ENCODE data around the gene LSMEM2. TPM values are rescaled to one million over a fixed set of nuclear protein-coding genes. Genes with fewer than 3 reads are reported as not detected.

Gene LSMEM2
- total RNA-seq, 1 donor from 2014 or later: 0.18 TPM

GRCh38 chr3:50322115-50322385 lies 43.2 kb downstream of the LSMEM2 start:
- peak overlapping the region; percentile 97 for H3K27ac Mint-ChIP-seq (ENCODE audit: unreplicated experiment)
- peaks cover 53% of the 10 kb centered on the region for H3K4me1 Mint-ChIP-seq (ENCODE audit: unreplicated experiment)

GRCh38 chr3:50322386-50323091 lies 43.7 kb downstream of the LSMEM2 start, which contains the start of gene HYAL2:
Gene HYAL2, minus strand, starts transcription at chr3:50322745. Its CDS starts 2,256 bp downstream, at chr3:50320489.
- peak within 1 kb of the TSS; percentile 97 for H3K27ac Mint-ChIP-seq (ENCODE audit: unreplicated experiment)

More at GRCh38 chr3:50322115-50322385, 43.2 kb downstream of the LSMEM2 start:
- Mint-ChIP-seq H3K36me3 (ENCODE audit: low read depth, unreplicated experiment) (peaks cover 30% of the 10 kb centered on the region), H3K27me3 (ENCODE audit: unreplicated experiment) (peaks cover 25% of the 10 kb centered on the region), H3K9me3 (ENCODE audit: unreplicated experiment) (no peaks in the 10 kb centered on the region), H3K4me3 (ENCODE audit: unreplicated experiment) (peak overlapping the region; percentile 92)
- peak; percentile 13 for TF ChIP-seq CTCF (IDR thresholded peaks at IDR 0.05; ENCODE audit: unreplicated experiment)
- DNase-seq (ENCODE audit: low spot score): no peak

GRCh38 chr3:50323092-50323600 lies 44.3 kb downstream of the LSMEM2 start:
- Mint-ChIP-seq H3K4me1 (ENCODE audit: unreplicated experiment) (peaks cover 53% of the 10 kb centered on the region), H3K27me3 (ENCODE audit: unreplicated experiment) (peaks cover 25% of the 10 kb centered on the region), H3K9me3 (ENCODE audit: unreplicated experiment) (no peaks in the 10 kb centered on the region), H3K36me3 (ENCODE audit: low read depth, unreplicated experiment) (peaks cover 29% of the 10 kb centered on the region), H3K27ac (ENCODE audit: unreplicated experiment) (peak overlapping the region; percentile 97), H3K4me3 (ENCODE audit: unreplicated experiment) (peak overlapping the region; percentile 92)
- DNase-seq (ENCODE audit: low spot score): peak; percentile 63
- no peak for TF ChIP-seq CTCF (IDR thresholded peaks at IDR 0.05; ENCODE audit: unreplicated experiment)

More at GRCh38 chr3:50322386-50323091, 43.7 kb downstream of the LSMEM2 start, which contains the start of gene HYAL2:
- peaks cover 29% of the 10 kb centered on the region for H3K36me3 Mint-ChIP-seq (ENCODE audit: low read depth, unreplicated experiment)
- H3K27me3 Mint-ChIP-seq (ENCODE audit: unreplicated experiment): peaks cover 25% of the 10 kb centered on the region
- peak; percentile 58 for DNase-seq (ENCODE audit: low spot score)
- H3K4me3 Mint-ChIP-seq (ENCODE audit: unreplicated experiment): peak within 1 kb of the TSS; percentile 92
- no peak for TF ChIP-seq CTCF (IDR thresholded peaks at IDR 0.05; ENCODE audit: unreplicated experiment)
- peaks cover 53% of the 10 kb centered on the region for H3K4me1 Mint-ChIP-seq (ENCODE audit: unreplicated experiment)
- H3K9me3 Mint-ChIP-seq (ENCODE audit: unreplicated experiment): no peaks in the 10 kb centered on the region

GRCh38 chr3:50323614-50324199 lies 44.8 kb downstream of the LSMEM2 start:
- peak overlapping the region; percentile 92 for H3K4me3 Mint-ChIP-seq (ENCODE audit: unreplicated experiment)
- peak overlapping the region; percentile 97 for H3K27ac Mint-ChIP-seq (ENCODE audit: unreplicated experiment)
- peaks cover 51% of the 10 kb centered on the region for H3K4me1 Mint-ChIP-seq (ENCODE audit: unreplicated experiment)
- DNase-seq (ENCODE audit: low spot score): peak; percentile 70
- no peaks in the 10 kb centered on the region for H3K9me3 Mint-ChIP-seq (ENCODE audit: unreplicated experiment)
- peaks cover 24% of the 10 kb centered on the region for H3K27me3 Mint-ChIP-seq (ENCODE audit: unreplicated experiment)
- TF ChIP-seq CTCF (IDR thresholded peaks at IDR 0.05; ENCODE audit: unreplicated experiment): no peak
- H3K36me3 Mint-ChIP-seq (ENCODE audit: low read depth, unreplicated experiment): peaks cover 25% of the 10 kb centered on the region

Data from endothelial cell (in vitro differentiated cells).